Activated CD8-positive, alpha-beta T cell treated with anti-CD3 and anti-CD28 coated beads for 36 hours (primary cell): ENCODE measurements around the gene SINHCAF. TPM values are rescaled to one million over a fixed set of nuclear protein-coding genes. Genes with fewer than 3 reads are reported as not detected.

Experiments
- ATAC-seq: fragments of 200-7000 bp; cut with Tn5 transposase; one replicate; pipeline ENCODE4 v1.10.0; 2021; ENCODE audit warnings: mild to moderate bottlenecking, moderate library complexity
- CTCF ChIA-PET: fragments of 350-600 bp; sonication (Branson Sonifier 250); formaldehyde crosslinking; loops from one replicate; lab custom pipeline; 2021; ENCODE audit warnings: antibody characterized with exemption; lab: Charles Lee
- POLR2A ChIA-PET: fragments of 350-600 bp; sonication (Branson Sonifier 250); formaldehyde crosslinking; loops from one replicate; lab custom pipeline; 2021; ENCODE audit warnings: antibody characterized with exemption; lab: Charles Lee
- DNase-seq: peaks from one replicate; pipeline ENCODE4 v3.0.0-alpha.2; 2020
- H3K27ac Mint-ChIP-seq: one replicate; pipeline ENCODE4 v1.8.0; 2021; ENCODE audit warnings: mild to moderate bottlenecking, mixed read lengths
- H3K27me3 Mint-ChIP-seq: one replicate; pipeline ENCODE4 v1.8.0; 2021; ENCODE audit warnings: mixed read lengths
- H3K36me3 Mint-ChIP-seq: one replicate; pipeline ENCODE4 v1.8.0; 2021; ENCODE audit warnings: low read depth, mixed read lengths
- H3K4me1 Mint-ChIP-seq: one replicate; pipeline ENCODE4 v1.8.0; 2021; ENCODE audit warnings: low read depth, mixed read lengths
- H3K4me3 Mint-ChIP-seq: one replicate; pipeline ENCODE4 v1.8.0; 2021; ENCODE audit warnings: mild to moderate bottlenecking, moderate library complexity, mixed read lengths
- H3K9me3 Mint-ChIP-seq: one replicate; pipeline ENCODE4 v1.8.0; 2021; ENCODE audit warnings: mixed read lengths
- CTCF ChIP-seq: fragments of 200-600 bp; IDR thresholded peaks from one replicate; pipeline ENCODE4 v1.8.0; 2022; ENCODE audit warnings: antibody characterized with exemption, mild to moderate bottlenecking
- intact Hi-C: fragments of 100-400 bp; cut with micrococcal nuclease; formaldehyde crosslinking; loops from one replicate; pipeline ENCODE4 v1.10.0; 2022
- total RNA-seq, 2 experiments: library from RNA; stranded (reverse); gene quantifications; one replicate each; pipeline ENCODE4 v1.2.3, GENCODE V29; 2021

SINHCAF gene
- total RNA-seq, 2 experiments from 2014 or later: 171 to 184 TPM

GRCh38 chr12:31362115-31362758, 36.3 kb upstream of the SINHCAF start:
- Mint-ChIP-seq H3K27me3 (no peaks in the 10 kb centered on the region), H3K27ac (peak overlapping the region; percentile 88), H3K9me3 (no peaks in the 10 kb centered on the region), H3K36me3 (no peaks in the 10 kb centered on the region), H3K4me3 (peak overlapping the region; percentile 48), H3K4me1 (peaks cover 16% of the 10 kb centered on the region)
- DNase-seq (peak; percentile 5), ATAC-seq (peak; percentile 41)
- intact Hi-C loops: no loop called here
- no peak for TF ChIP-seq CTCF
- CTCF ChIA-PET: interaction anchor here (0.7 to 2.8 kb wide), 8 partner anchors 9 to 127 kb away, joined by 3 to 9 read pairs (median 4); no protein-coding TSS in a partner anchor
- POLR2A ChIA-PET: interaction anchor here (0.6 to 1.6 kb wide), 2 partner anchors 36 to 65 kb away, joined by 3 to 8 read pairs; partner anchors contain the start of gene SINHCAF

- no peak for TF ChIP-seq CTCF
- H3K4me3 Mint-ChIP-seq: no peak overlapping the region
- no peaks in the 10 kb centered on the region for H3K36me3 Mint-ChIP-seq
- H3K9me3 Mint-ChIP-seq: no peaks in the 10 kb centered on the region
- H3K4me1 Mint-ChIP-seq: peaks cover 16% of the 10 kb centered on the region
- DNase-seq (no peak), ATAC-seq (no peak)
- H3K27me3 Mint-ChIP-seq: no peaks in the 10 kb centered on the region
- ChIA-PET POLR2A (interaction anchor here (1.6 kb wide), 1 partner anchor 35 kb away, joined by 8 read pairs; the partner anchor contains the start of gene SINHCAF), CTCF (interaction anchor here (1.2 to 2.8 kb wide), 3 partner anchors 9 to 110 kb away, joined by 3 to 9 read pairs (median 4); no protein-coding TSS in a partner anchor)
- intact Hi-C loops: no loop called here
- H3K27ac Mint-ChIP-seq: no peak overlapping the region
These were observed 35.8 kb upstream of the SINHCAF start for GRCh38 chr12:31361730-31362114.

- Mint-ChIP-seq H3K4me3 (no peak overlapping the region), H3K36me3 (no peaks in the 10 kb centered on the region), H3K9me3 (no peaks in the 10 kb centered on the region), H3K27ac (no peak overlapping the region), H3K4me1 (no peaks in the 10 kb centered on the region), H3K27me3 (peaks cover 2% of the 10 kb centered on the region)
- intact Hi-C loops: no loop called here
- DNase-seq: no peak
- ChIA-PET POLR2A (no interaction called here), CTCF (no interaction called here)
- no peak for ATAC-seq
- no peak for TF ChIP-seq CTCF
These were observed 29.8 kb upstream of the SINHCAF start for GRCh38 chr12:31355747-31356107.

GRCh38 chr12:31353750-31354708, 28.1 kb upstream of the SINHCAF start:
- POLR2A ChIA-PET: no interaction called here
- CTCF ChIA-PET: interaction anchor here (0.9 kb wide), 1 partner anchor 115 kb away, joined by 3 read pairs; no protein-coding TSS in a partner anchor

More at GRCh38 chr12:31353750-31354708, 28.1 kb upstream of the SINHCAF start:
- Mint-ChIP-seq H3K36me3 (no peaks in the 10 kb centered on the region), H3K4me3 (no peak overlapping the region), H3K9me3 (no peaks in the 10 kb centered on the region), H3K27ac (no peak overlapping the region), H3K4me1 (no peaks in the 10 kb centered on the region), H3K27me3 (peaks cover 2% of the 10 kb centered on the region)
- no peak for TF ChIP-seq CTCF
- intact Hi-C loops: no loop called here
- ATAC-seq (no peak), DNase-seq (no peak)
